Measurements from ENCODE around the gene ARPC3. TPM values are rescaled to one million over a fixed set of nuclear protein-coding genes. Genes with fewer than 3 reads are reported as not detected.
"Not testable (repeated sequence)": the region's sequence is repeated elsewhere in the genome, so short reads cannot be mapped to it uniquely, and the experiment has no call there.

Gene ARPC3
- 100 to 1,000 TPM; 196 to 225 TPM for total RNA-seq
- total RNA-seq = 111 to 177 reads per million in 2 donors

DNA sequence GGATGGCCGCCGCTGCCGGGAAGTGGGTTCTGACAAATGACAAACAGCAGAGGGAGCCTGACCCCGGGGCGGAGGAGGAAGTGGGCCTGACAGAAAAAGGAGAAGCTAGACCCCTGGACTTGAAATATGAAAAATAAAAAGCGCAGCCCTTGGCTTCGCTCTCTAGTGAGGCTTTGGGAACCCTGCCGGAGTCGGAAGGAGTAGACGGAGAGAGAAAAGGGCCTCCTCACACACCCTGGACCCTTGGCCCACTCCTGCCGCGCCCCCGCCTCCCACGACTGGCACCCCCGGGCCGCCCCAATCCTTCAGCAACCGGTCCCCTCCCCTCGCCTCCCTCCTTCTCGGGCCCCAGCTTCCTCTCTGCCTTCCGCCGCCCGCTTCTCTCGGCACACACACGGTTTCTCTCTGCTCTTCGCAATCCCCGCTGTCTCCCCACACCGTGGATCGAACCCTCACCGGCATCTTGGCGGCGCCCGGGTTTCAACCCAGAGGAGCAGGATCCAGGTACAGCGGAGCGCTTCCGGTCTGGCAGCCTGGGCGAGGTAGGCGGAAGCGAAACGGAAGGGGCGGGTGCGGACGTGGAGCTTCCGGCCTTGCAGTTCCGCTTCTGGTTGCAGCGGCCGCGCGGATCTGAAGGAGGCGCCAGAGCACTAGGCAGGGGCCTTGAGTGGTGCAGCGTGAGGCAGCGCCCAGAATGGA, at the start of gene ARPC3:
Gene ARPC3, minus strand, starts transcription at position 539 of the 699 bp plus-strand sequence. Its CDS starts 77 bp downstream, at position 462.
- Mint-ChIP-seq H3K4me3 (peak within 1 kb of the TSS; percentile 100), H3K4me1 (peaks cover 27% of the 10 kb centered on the region), H3K36me3 (ENCODE audit: low read depth) (peaks cover 3% of the 10 kb centered on the region), H3K27me3 (no peaks in the 10 kb centered on the region), H3K27ac (peak within 1 kb of the TSS; percentile 99)
- DNase-seq (peak; percentile 91 to 92 (median 91)), ATAC-seq (peak; percentile 96)
- no peaks in the 10 kb centered on the region for H3K9me3 ChIP-seq (ENCODE audit: control insufficient read depth, low read length, poor library complexity, severe bottlenecking)

DNA sequence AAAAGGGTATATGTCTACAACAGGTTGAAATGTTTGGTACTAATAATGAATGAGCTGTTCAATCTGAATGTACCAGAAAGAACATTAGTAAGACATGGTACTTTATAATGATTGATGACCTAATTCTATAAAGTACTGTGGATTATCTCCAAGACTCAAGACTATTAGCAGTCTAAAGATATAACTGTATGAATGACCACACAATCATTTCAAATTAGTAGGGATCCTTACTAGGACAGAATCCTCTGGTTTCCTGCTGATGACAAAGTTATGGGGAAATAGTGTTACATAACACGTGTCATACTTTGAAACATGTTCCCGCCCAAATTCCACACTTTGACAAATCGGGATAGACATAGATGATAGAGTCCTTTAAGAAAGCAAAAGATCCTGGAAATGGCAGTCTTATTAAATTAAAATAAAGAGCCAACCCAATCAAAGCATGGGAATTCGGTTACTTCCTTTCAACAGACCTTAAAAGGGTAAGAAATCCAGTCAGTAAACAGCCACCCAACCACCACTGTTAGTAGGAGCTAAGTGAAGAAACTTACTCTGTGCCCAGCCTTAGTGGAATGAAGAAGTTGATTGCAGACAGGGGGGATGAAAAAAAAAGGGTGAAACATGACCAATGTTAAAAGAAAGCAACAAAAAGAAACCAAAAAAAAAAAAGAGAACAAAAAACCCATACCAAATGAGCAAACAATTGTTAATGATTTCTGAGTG, 49.0 kb upstream of the ARPC3 start:
- Mint-ChIP-seq H3K27ac (peak overlapping the region; percentile 6), H3K36me3 (ENCODE audit: low read depth) (peaks cover 7% of the 10 kb centered on the region), H3K4me1 (peaks cover 29% of the 10 kb centered on the region), H3K4me3 (no peak overlapping the region), H3K27me3 (no peaks in the 10 kb centered on the region)
- H3K9me3 ChIP-seq (ENCODE audit: control insufficient read depth, low read length, poor library complexity, severe bottlenecking) = no peaks in the 10 kb centered on the region
- ATAC-seq = no peak
- DNase-seq = no peak

DNA sequence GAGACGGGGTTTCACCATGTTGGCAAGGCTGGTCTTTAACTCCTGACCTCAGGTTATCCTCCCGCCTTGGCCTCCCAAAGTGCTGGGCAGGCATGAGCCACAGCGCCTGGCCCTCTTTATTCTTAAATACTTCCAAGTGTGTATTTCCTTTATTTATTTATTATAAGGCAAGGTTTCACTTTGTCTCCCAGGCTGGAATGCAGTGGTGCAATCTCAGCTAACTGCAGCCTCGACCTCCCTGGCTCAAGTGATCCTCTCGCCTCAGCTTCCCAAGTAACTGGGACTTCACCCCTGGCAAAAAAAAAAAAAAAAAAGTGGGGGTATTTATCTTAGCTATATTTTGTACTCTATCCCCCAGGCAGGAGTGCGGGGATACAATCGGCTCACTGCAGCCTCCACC, 25.3 kb upstream of the ARPC3 start:
- H3K9me3 ChIP-seq (ENCODE audit: control insufficient read depth, low read length, poor library complexity, severe bottlenecking) = no peaks in the 10 kb centered on the region
- Mint-ChIP-seq H3K4me3 (no peak overlapping the region), H3K36me3 (ENCODE audit: low read depth) (no peaks in the 10 kb centered on the region), H3K4me1 (peaks cover 3% of the 10 kb centered on the region), H3K27me3 (no peaks in the 10 kb centered on the region), H3K27ac (no peak overlapping the region)
- ATAC-seq (no peak), DNase-seq (no peak)

GRCh38 chr12:110468214-110469048, 18.3 kb upstream of the ARPC3 start, which contains the start of the genes FAM216A and GPN3:
FAM216A (plus strand) TSS chr12:110468845; CDS start chr12:110468876, 31 bp downstream.
GPN3 (minus strand) TSS chr12:110468257; CDS start chr12:110468203, 54 bp downstream.
- Mint-ChIP-seq H3K4me1 (peaks cover 25% of the 10 kb centered on the region), H3K36me3 (ENCODE audit: low read depth) (peaks cover 9% of the 10 kb centered on the region), H3K4me3 (peak within 1 kb of the TSS; percentile 100), H3K27ac (peak within 1 kb of the TSS; percentile 99), H3K27me3 (no peaks in the 10 kb centered on the region)
- ATAC-seq (peak; percentile 91), DNase-seq (peak; percentile 85 to 91 (median 89))
- no peaks in the 10 kb centered on the region for H3K9me3 ChIP-seq (ENCODE audit: control insufficient read depth, low read length, poor library complexity, severe bottlenecking)

- peaks cover 25% of the 10 kb centered on the region for H3K4me1 Mint-ChIP-seq
- DNase-seq = no peak
- peak overlapping the region; percentile 99 for H3K27ac Mint-ChIP-seq
- ATAC-seq = no peak
- peak overlapping the region; percentile 100 for H3K4me3 Mint-ChIP-seq
- peaks cover 10% of the 10 kb centered on the region for H3K36me3 Mint-ChIP-seq (ENCODE audit: low read depth)
- no peaks in the 10 kb centered on the region for H3K9me3 ChIP-seq (ENCODE audit: control insufficient read depth, low read length, poor library complexity, severe bottlenecking)
- H3K27me3 Mint-ChIP-seq = no peaks in the 10 kb centered on the region
Measured at GRCh38 chr12:110467847-110468213, 17.7 kb upstream of the ARPC3 start.

- no peak overlapping the region for H3K4me3 Mint-ChIP-seq
- H3K9me3 ChIP-seq (ENCODE audit: control insufficient read depth, low read length, poor library complexity, severe bottlenecking) = no peaks in the 10 kb centered on the region
- peak overlapping the region; percentile 99 for H3K27ac Mint-ChIP-seq
- no peaks in the 10 kb centered on the region for H3K27me3 Mint-ChIP-seq
- DNase-seq (no peak), ATAC-seq (no peak)
- peaks cover 30% of the 10 kb centered on the region for H3K4me1 Mint-ChIP-seq
- peaks cover 10% of the 10 kb centered on the region for H3K36me3 Mint-ChIP-seq (ENCODE audit: low read depth)
Measured at GRCh38 chr12:110466791-110467190, 16.7 kb upstream of the ARPC3 start.

DNA sequence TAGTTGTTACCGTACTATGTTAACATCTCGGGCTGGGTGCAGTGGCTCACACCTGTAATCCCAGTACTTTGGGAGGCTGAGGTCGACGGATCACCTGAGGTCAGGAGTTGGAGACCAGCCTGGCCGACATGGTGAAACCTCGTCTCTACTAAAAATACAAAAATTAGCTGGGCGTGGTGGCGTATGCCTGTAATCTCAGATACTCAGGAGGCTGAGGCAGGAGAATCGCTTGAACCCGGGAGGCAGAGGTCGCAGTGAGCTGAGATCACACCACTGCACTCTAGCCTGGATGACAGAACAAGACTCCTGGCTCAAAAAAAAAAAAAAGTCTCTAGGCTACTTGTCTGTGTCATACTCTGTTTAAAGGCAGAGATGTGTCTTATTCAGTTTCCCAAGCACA, 15.6 kb upstream of the ARPC3 start:
- not testable (repeated sequence) for H3K4me3 Mint-ChIP-seq; H3K9me3 ChIP-seq (ENCODE audit: control insufficient read depth, low read length, poor library complexity, severe bottlenecking); H3K27ac Mint-ChIP-seq; H3K27me3 Mint-ChIP-seq; DNase-seq; ATAC-seq
- Mint-ChIP-seq H3K4me1 (peaks cover 30% of the 10 kb centered on the region), H3K36me3 (ENCODE audit: low read depth) (peaks cover 10% of the 10 kb centered on the region)

DNA sequence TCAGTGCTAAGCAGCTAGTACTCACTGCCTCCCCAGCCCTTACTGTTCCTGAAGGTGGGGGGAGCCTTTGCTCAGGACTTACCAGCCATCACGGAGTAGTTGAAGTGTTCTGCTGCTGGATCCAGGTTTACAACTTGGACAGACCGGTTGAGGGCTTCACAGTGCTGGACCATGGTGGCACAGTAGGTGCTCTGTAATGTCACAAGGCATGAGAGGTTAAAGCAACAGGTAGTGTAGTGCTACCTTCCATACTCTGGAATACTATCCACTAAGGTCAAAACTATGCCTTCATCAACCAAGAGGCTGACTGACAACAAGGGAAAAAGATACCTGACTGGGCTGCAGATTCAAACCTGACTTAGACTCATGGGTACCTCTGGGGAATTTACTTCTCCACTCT, 14.9 kb upstream of the ARPC3 start:
- H3K4me1 Mint-ChIP-seq = peaks cover 30% of the 10 kb centered on the region
- H3K9me3 ChIP-seq (ENCODE audit: control insufficient read depth, low read length, poor library complexity, severe bottlenecking) = no peaks in the 10 kb centered on the region
- ATAC-seq (no peak), DNase-seq (no peak)
- H3K36me3 Mint-ChIP-seq (ENCODE audit: low read depth) = peaks cover 10% of the 10 kb centered on the region
- no peak overlapping the region for H3K4me3 Mint-ChIP-seq
- H3K27ac Mint-ChIP-seq = no peak overlapping the region
- H3K27me3 Mint-ChIP-seq = no peaks in the 10 kb centered on the region

- not testable (repeated sequence) for H3K4me3 Mint-ChIP-seq; H3K36me3 Mint-ChIP-seq (ENCODE audit: low read depth)
Measured at GRCh38 chr12:110461189-110461588, 11.1 kb upstream of the ARPC3 start.

GRCh38 chr12:110458756-110459155, 8.6 kb upstream of the ARPC3 start:
- no peak overlapping the region for H3K27ac Mint-ChIP-seq
- ATAC-seq = no peak
- no peak overlapping the region for H3K4me3 Mint-ChIP-seq
- no peaks in the 10 kb centered on the region for H3K9me3 ChIP-seq (ENCODE audit: control insufficient read depth, low read length, poor library complexity, severe bottlenecking)
- no peaks in the 10 kb centered on the region for H3K27me3 Mint-ChIP-seq
- no peak for DNase-seq
- peaks cover 5% of the 10 kb centered on the region for H3K4me1 Mint-ChIP-seq
- peaks cover 4% of the 10 kb centered on the region for H3K36me3 Mint-ChIP-seq (ENCODE audit: low read depth)

More at GRCh38 chr12:110461189-110461588, 11.1 kb upstream of the ARPC3 start:
- not testable (repeated sequence) for DNase-seq; H3K27ac Mint-ChIP-seq; H3K4me1 Mint-ChIP-seq; ATAC-seq; H3K27me3 Mint-ChIP-seq; H3K9me3 ChIP-seq (ENCODE audit: control insufficient read depth, low read length, poor library complexity, severe bottlenecking)

- ATAC-seq (no peak), DNase-seq (no peak)
- peaks cover 4% of the 10 kb centered on the region for H3K36me3 Mint-ChIP-seq (ENCODE audit: low read depth)
- no peaks in the 10 kb centered on the region for H3K9me3 ChIP-seq (ENCODE audit: control insufficient read depth, low read length, poor library complexity, severe bottlenecking)
- H3K27ac Mint-ChIP-seq = no peak overlapping the region
- no peaks in the 10 kb centered on the region for H3K27me3 Mint-ChIP-seq
- H3K4me3 Mint-ChIP-seq = no peak overlapping the region
- H3K4me1 Mint-ChIP-seq = peaks cover 15% of the 10 kb centered on the region
Measured at GRCh38 chr12:110453569-110454296, 3.6 kb upstream of the ARPC3 start.

- Mint-ChIP-seq H3K4me1 (peaks cover 22% of the 10 kb centered on the region), H3K4me3 (peak overlapping the region; percentile 56), H3K27ac (peak overlapping the region; percentile 99), H3K36me3 (ENCODE audit: low read depth) (peaks cover 3% of the 10 kb centered on the region), H3K27me3 (no peaks in the 10 kb centered on the region)
- ATAC-seq (no peak), DNase-seq (no peak)
- H3K9me3 ChIP-seq (ENCODE audit: control insufficient read depth, low read length, poor library complexity, severe bottlenecking) = no peaks in the 10 kb centered on the region
Measured at GRCh38 chr12:110451263-110451662, 1.1 kb upstream of the ARPC3 start.

All from T-helper 17 cell (primary cell).